SK-N-SH (cell line): ENCODE results near the gene FBXW8. TPM values are rescaled to one million over a fixed set of nuclear protein-coding genes. Genes with fewer than 3 reads are reported as not detected.

ENCODE experiments used
- CTCF ChIA-PET: fragments of 300-600, 350-600 bp; formaldehyde crosslinking; extraction: SDS; loops from one replicate; lab custom pipeline; 2021; lab: Yijun Ruan, JAX
- POLR2A ChIA-PET: fragments of 350-600 bp; sonication (Branson Sonifier 250); formaldehyde crosslinking; extraction: SDS; loops from one replicate; lab custom pipeline; 2020; ENCODE audit warnings: antibody characterized with exemption, inconsistent platforms; lab: Yijun Ruan, JAX
- DNase-seq: peaks from one replicate; pipeline ENCODE4 v3.0.0; 2012
- H2AFZ ChIP-seq: fragments of 200-600 bp; sonication (generic); 2 replicates; pipeline ENCODE4 v1.8.1; 2016; ENCODE audit warnings: antibody characterized with exemption, mild to moderate bottlenecking, low read depth
- H3F3A ChIP-seq: fragments of 200-600 bp; sonication (generic); replicated peaks from 2 replicates; pipeline ENCODE3; 2016; ENCODE audit warnings: antibody characterized with exemption, mild to moderate bottlenecking; ENCODE audit not compliant: insufficient read depth
- H3K27ac ChIP-seq, 2 experiments: fragments of 200-500 bp in 1 of 2; fragments of 200-600 bp in 1 of 2; sonication (Bioruptor generic) in 1 of 2; sonication (generic), shearing (Covaris generic) in 1 of 2; 2 replicates each; pipeline versions ENCODE4 v1.5.1 to v1.6.1; 2014 to 2016; ENCODE audit warnings: low read depth in 2 of 2, inconsistent platforms in 1 of 2, low read length in 1 of 2, mild to moderate bottlenecking in 1 of 2, mixed read lengths in 1 of 2
- H3K27me3 ChIP-seq: fragments of 200-600 bp; sonication (generic), shearing (Covaris generic); 2 replicates; pipeline ENCODE4 v1.6.1; 2016; ENCODE audit warnings: mixed run types; ENCODE audit not compliant: insufficient read depth
- H3K36me3 ChIP-seq, 2 experiments: fragments of 200-500 bp in 1 of 2; fragments of 200-600 bp in 1 of 2; sonication (Bioruptor generic) in 1 of 2; sonication (generic) in 1 of 2; replicated peaks in 1 of 2; 2 replicates each; pipeline versions ENCODE3 to v1.5.1; 2014 to 2016; ENCODE audit warnings: low read length in 1 of 2, mild to moderate bottlenecking in 1 of 2; ENCODE audit not compliant: insufficient read depth in 2 of 2, control insufficient read depth in 1 of 2
- H3K4me1 ChIP-seq, 2 experiments: fragments of 200-500 bp in 1 of 2; fragments of 200-600 bp in 1 of 2; sonication (Bioruptor generic) in 1 of 2; sonication (generic), shearing (Covaris generic) in 1 of 2; 2 replicates each; pipeline versions ENCODE4 v1.5.1 to v1.6.1; 2014 to 2016; ENCODE audit warnings: low read depth in 1 of 2, low read length in 1 of 2, mixed run types in 1 of 2; ENCODE audit not compliant: insufficient read depth in 2 of 2, control insufficient read depth in 1 of 2
- H3K4me2 ChIP-seq: fragments of 200-600 bp; sonication (generic), shearing (Covaris generic); 2 replicates; pipeline ENCODE4 v1.6.1; 2017; ENCODE audit warnings: mixed run types
- H3K4me3 ChIP-seq, 2 experiments: fragments of 200-500 bp in 1 of 2; fragments of 200-600 bp in 1 of 2; sonication (Bioruptor generic) in 1 of 2; sonication (generic), shearing (Covaris generic) in 1 of 2; 2 replicates each; pipeline versions ENCODE4 v1.5.1 to v1.8.1; 2014 to 2016; ENCODE audit warnings: low read depth in 2 of 2, inconsistent platforms in 1 of 2, low read length in 1 of 2, mild to moderate bottlenecking in 1 of 2, mixed read lengths in 1 of 2, moderate library complexity in 1 of 2
- H3K79me2 ChIP-seq: fragments of 200-600 bp; sonication (generic); 2 replicates; pipeline ENCODE4 v1.8.1; 2017; ENCODE audit warnings: mild to moderate bottlenecking; ENCODE audit not compliant: insufficient read depth
- H3K9ac ChIP-seq: fragments of 200-600 bp; sonication (generic); 2 replicates; pipeline ENCODE4 v1.6.1; 2017; ENCODE audit warnings: mixed run types
- H3K9me2 ChIP-seq: fragments of 200-600 bp; sonication (generic); 2 replicates; pipeline ENCODE4 v1.6.1; 2017; ENCODE audit warnings: mixed run types
- H3K9me3 ChIP-seq: fragments of 200-600 bp; sonication (generic); 2 replicates; pipeline ENCODE4 v1.6.1; 2017; ENCODE audit warnings: mixed run types, mild to moderate bottlenecking, moderate library complexity
- H4K20me1 ChIP-seq: fragments of 200-600 bp; sonication (generic); 2 replicates; pipeline ENCODE4 v1.6.1; 2017; ENCODE audit warnings: mild to moderate bottlenecking, mixed run types; ENCODE audit not compliant: insufficient read depth
- CTCF ChIP-seq: fragments of 200-600 bp; sonication (generic); IDR thresholded peaks from 2 replicates; pipeline ENCODE4 v1.6.1; 2017; ENCODE audit warnings: antibody characterized with exemption, mild to moderate bottlenecking, moderate library complexity
- IRF3 ChIP-seq: fragments of 150-350 bp; IDR thresholded peaks from 2 replicates; pipeline ENCODE4 v1.6.1; 2016; ENCODE audit warnings: mild to moderate bottlenecking, low read depth, low read length
- POLR2AphosphoS5 ChIP-seq: IDR thresholded peaks from 2 replicates; pipeline ENCODE4 v1.6.1; 2012; ENCODE audit warnings: low read depth, low read length
- RAD21 ChIP-seq: IDR thresholded peaks from 2 replicates; pipeline ENCODE4 v1.6.1; 2012; ENCODE audit warnings: mild to moderate bottlenecking, low read length
- RCOR1 ChIP-seq: fragments of 150-350 bp; IDR thresholded peaks from 2 replicates; pipeline ENCODE4 v1.6.1; 2017; ENCODE audit warnings: antibody characterized with exemption, low read length
- REST ChIP-seq: IDR thresholded peaks from 2 replicates; pipeline ENCODE4 v1.6.1; 2012; ENCODE audit warnings: mild to moderate bottlenecking, low read depth, low read length, moderate library complexity
- RXRA ChIP-seq: IDR thresholded peaks from 2 replicates; pipeline ENCODE4 v1.4.0; 2012; ENCODE audit warnings: low read depth, mild to moderate bottlenecking, borderline replicate concordance
- SIN3A ChIP-seq: IDR thresholded peaks from 2 replicates; pipeline ENCODE4 v1.6.1; 2012; ENCODE audit warnings: low read depth, mild to moderate bottlenecking, low read length, moderate library complexity, borderline replicate concordance
- TCF12 ChIP-seq: IDR thresholded peaks from 2 replicates; pipeline ENCODE4 v1.4.0; 2012
- YY1 ChIP-seq: IDR thresholded peaks from 2 replicates; pipeline ENCODE4 v1.4.0; 2012; ENCODE audit warnings: low read depth, mild to moderate bottlenecking
- WGBS: methylation state at CpG from one replicate; pipeline ENCODE4 v1.1.6; 2017; ENCODE audit warnings: low lambda C conversion rate; 5-methylcytosine and 5-hydroxymethylcytosine counted together
- polyA plus RNA-seq, 3 experiments: library from polyadenylated mRNA; depleted of rRNA; stranded (reverse); fragments of >200 nt; gene quantifications; 2 replicates each; pipeline ENCODE4 v1.2.3, GENCODE V29; 2012

FBXW8 gene
- polyA plus RNA-seq, 1 of the 3 experiments (the other 2 are of a cell fraction), result 15.6 TPM

- TF ChIP-seq SIN3A (no peak), CTCF (no peak), POLR2AphosphoS5 (no peak), RAD21 (no peak), IRF3 (no peak)
These were observed 488 bp upstream of the FBXW8 start (continued) for GRCh38 chr12:116910280-116910644.

GRCh38 chr12:116915326-116915725, 4.6 kb downstream of the FBXW8 start:
- Histone ChIP-seq H3K4me2 (no peak overlapping the region), H3K79me2 (peaks cover 99% of the 10 kb centered on the region), H4K20me1 (peaks cover 66% of the 10 kb centered on the region), H3K9me2 (no peaks in the 10 kb centered on the region), H3K36me3 (peaks cover 9 to 28% of the 10 kb centered on the region in 2 experiments), H3K4me1 (peaks cover 2 to 12% of the 10 kb centered on the region in 2 experiments; a peak in 2 of 4 replicates), H3K4me3 (no peak overlapping the region), H3K27me3 (no peaks in the 10 kb centered on the region), H3K9me3 (no peaks in the 10 kb centered on the region), H3K9ac (no peak overlapping the region), H2AFZ (no peak overlapping the region), H3K27ac (no peak overlapping the region), H3F3A (peaks cover 6% of the 10 kb centered on the region)
- DNase-seq, result no peak
- 100% methylated on average over 1 of the region's 1 CpG for WGBS
- CTCF ChIA-PET, result interaction anchor here (0.6 kb wide), 1 partner anchor 33 kb away, joined by 3 read pairs; no protein-coding TSS in a partner anchor
- POLR2A ChIA-PET, result interaction anchor here (0.6 kb wide), 1 partner anchor 30 kb away, joined by 3 read pairs; no protein-coding TSS in a partner anchor
- TF ChIP-seq YY1 (no peak), RXRA (no peak), REST (no peak), TCF12 (no peak), POLR2AphosphoS5 (no peak), RCOR1 (no peak)
